Liver (tissue), 9 donors: Measurements from ENCODE around the gene CYP4V2. TPM values are rescaled to one million over a fixed set of nuclear protein-coding genes. Genes with fewer than 3 reads are reported as not detected.
A peak's percentile ranks its signal among the peaks of the same experiment; 100 is the strongest.

ENCODE experiments used
- DNase-seq: peaks from one replicate; pipeline ENCODE4 v3.0.0-alpha.2; 2017; ENCODE audit warnings: low spot score
- H3K27ac ChIP-seq, 2 donors: one replicate each; pipeline ENCODE4 v1.7.0; 2013; ENCODE audit warnings: inconsistent platforms in 2 of 2, low read length in 2 of 2, control low read depth in 1 of 2, low read depth in 1 of 2, mild to moderate bottlenecking in 1 of 2
- H3K27me3 ChIP-seq, 4 donors: one replicate each; pipeline versions ENCODE4 v1.6.1 to v1.7.0; 2013; ENCODE audit warnings: low read length in 3 of 4, inconsistent platforms in 1 of 4, mild to moderate bottlenecking in 1 of 4, moderate library complexity in 1 of 4; ENCODE audit not compliant: control insufficient read depth in 4 of 4, insufficient read depth in 4 of 4
- H3K36me3 ChIP-seq, 4 donors: one replicate each; pipeline versions ENCODE4 v1.6.1 to v1.7.0; 2013; ENCODE audit warnings: low read length in 3 of 4, mild to moderate bottlenecking in 3 of 4, low read depth in 1 of 4, moderate library complexity in 1 of 4; ENCODE audit not compliant: control insufficient read depth in 4 of 4, insufficient read depth in 3 of 4
- H3K4me1 ChIP-seq, 4 donors: one replicate each; pipeline versions ENCODE4 v1.6.1 to v1.7.0; 2013; ENCODE audit warnings: low read length in 3 of 4, mild to moderate bottlenecking in 3 of 4, moderate library complexity in 1 of 4; ENCODE audit not compliant: control insufficient read depth in 4 of 4, insufficient read depth in 4 of 4
- H3K4me3 ChIP-seq, 3 donors: one replicate each; pipeline versions ENCODE4 v1.6.1 to v1.7.0; 2013; ENCODE audit warnings: low read length in 3 of 3, control low read depth in 1 of 3, low read depth in 1 of 3, mild to moderate bottlenecking in 1 of 3
- H3K9ac ChIP-seq, 2 donors: one replicate each; pipeline ENCODE4 v1.7.0; 2013; ENCODE audit warnings: low read length in 2 of 2, mild to moderate bottlenecking in 2 of 2, moderate library complexity in 2 of 2, control low read depth in 1 of 2, low read depth in 1 of 2
- H3K9me3 ChIP-seq, 4 donors: one replicate each; pipeline versions ENCODE4 v1.6.1 to v1.7.0; 2013; ENCODE audit warnings: low read length in 3 of 4; ENCODE audit not compliant: control insufficient read depth in 4 of 4
- ATF3 ChIP-seq: IDR thresholded peaks from 2 replicates; pipeline ENCODE4 v1.6.1; 2016; ENCODE audit warnings: antibody characterized with exemption
- CTCF ChIP-seq: fragments of 150-350 bp; IDR thresholded peaks from 2 replicates; pipeline ENCODE4 v1.5.1; 2017; ENCODE audit warnings: improper control_type of control experiment, low read depth, low read length; ENCODE audit not compliant: missing input control
- EGR1 ChIP-seq, 2 donors: IDR thresholded peaks; 2 replicates each; pipeline ENCODE4 v1.6.1; 2016 to 2018; ENCODE audit warnings: antibody characterized with exemption in 2 of 2, low read depth in 2 of 2
- FOXA1 ChIP-seq: IDR thresholded peaks from 2 replicates; pipeline ENCODE4 v1.6.1; 2016; ENCODE audit warnings: antibody characterized with exemption
- FOXA2 ChIP-seq: IDR thresholded peaks from 2 replicates; pipeline ENCODE4 v1.6.1; 2016; ENCODE audit warnings: antibody characterized with exemption
- HNF4A ChIP-seq, 2 donors: conservative IDR thresholded peaks; 2 replicates each; pipeline ENCODE4 v1.6.1; 2016; ENCODE audit warnings: antibody characterized with exemption in 2 of 2, mild to moderate bottlenecking in 2 of 2
- HNF4G ChIP-seq: IDR thresholded peaks from 2 replicates; pipeline ENCODE4 v1.6.1; 2016; ENCODE audit warnings: antibody characterized with exemption
- JUND ChIP-seq, 2 donors: IDR thresholded peaks; 2 replicates each; pipeline ENCODE4 v1.6.1; 2016; ENCODE audit warnings: antibody characterized with exemption in 2 of 2
- MAX ChIP-seq: IDR thresholded peaks from 2 replicates; pipeline ENCODE4 v1.6.1; 2016; ENCODE audit warnings: antibody characterized with exemption
- NR2F2 ChIP-seq: IDR thresholded peaks from 2 replicates; pipeline ENCODE4 v1.6.1; 2016; ENCODE audit warnings: antibody characterized with exemption
- RAD21 ChIP-seq, 2 donors: IDR thresholded peaks; 2 replicates each; pipeline ENCODE4 v1.6.1; 2016; ENCODE audit warnings: antibody characterized with exemption in 2 of 2, mild to moderate bottlenecking in 2 of 2
- REST ChIP-seq: IDR thresholded peaks from 2 replicates; pipeline ENCODE4 v1.6.1; 2016; ENCODE audit warnings: antibody characterized with exemption, mild to moderate bottlenecking
- RXRA ChIP-seq, 2 donors: IDR thresholded peaks; 2 replicates each; pipeline ENCODE4 v1.6.1; 2017 to 2018; ENCODE audit warnings: antibody characterized with exemption in 2 of 2, mild to moderate bottlenecking in 1 of 2
- SP1 ChIP-seq: IDR thresholded peaks from 2 replicates; pipeline ENCODE4 v1.6.1; 2018; ENCODE audit warnings: antibody characterized with exemption, mild to moderate bottlenecking
- YY1 ChIP-seq: IDR thresholded peaks from 2 replicates; pipeline ENCODE4 v1.6.1; 2016; ENCODE audit warnings: antibody characterized with exemption, mild to moderate bottlenecking
- ZBTB33 ChIP-seq: IDR thresholded peaks from 2 replicates; pipeline ENCODE4 v1.6.1; 2016; ENCODE audit warnings: antibody characterized with exemption
- WGBS: extraction: QIAGEN DNeasy Blood & Tissue Kit; methylation state at CpG from one replicate; pipeline ENCODE4 v1.1.7; 2013; 5-methylcytosine and 5-hydroxymethylcytosine counted together
- polyA plus RNA-seq, 2 donors: library from polyadenylated mRNA; stranded (reverse) in 1 of 2; unstranded in 1 of 2; fragments of 200-250 nt in 1 of 2; fragments of >200 nt in 1 of 2; fragmentation: Nextera tagmentation in 1 of 2; extraction: Ambion mirVana in 1 of 2; gene quantifications; one replicate each; pipeline versions ENCODE4 v1.2.1 to v1.2.3, GENCODE V29; 2013 to 2015
- total RNA-seq, 2 donors: library from RNA; depleted of rRNA; stranded (reverse); fragments of >200 nt; gene quantifications; one replicate each; pipeline ENCODE4 v1.2.3, GENCODE V29; 2014
- donor health status: healthy.
- donor health status: healthy.
- donor health status: healthy.
- donor health status: healthy.
- donor health status: healthy.

Gene CYP4V2
- total and polyA plus RNA-seq, 4 donors, result 27.9 to 119 (median 35.1) TPM

- WGBS, result 26% methylated on average over 1 of the region's 1 CpG
- no peak overlapping the region for H3K27ac ChIP-seq
Observed at GRCh38 chr4:186217733-186218293, 26.4 kb downstream of the CYP4V2 start.

GRCh38 chr4:186221624-186222023 is 30.3 kb downstream of the CYP4V2 start:
- 33% methylated on average over 1 of the region's 1 CpG for WGBS
- Histone ChIP-seq H3K4me1 (peaks cover 6 to 26% (median 11%) of the 10 kb centered on the region in 4 donors), H3K27me3 (no peaks in the 10 kb centered on the region), H3K9me3 (no peaks in the 10 kb centered on the region), H3K4me3 (no peak overlapping the region), H3K9ac (no peak overlapping the region), H3K36me3 (no peaks in the 10 kb centered on the region), H3K27ac (no peak overlapping the region)
- DNase-seq, result no peak
- TF ChIP-seq RXRA (IDR thresholded peaks at IDR 0.05) (peak in 1 of 2 donors; percentile 37), CTCF (no peak), EGR1 (IDR thresholded peaks at IDR 0.05; ENCODE audit: low read depth in 2 of 2) (no peak), MAX (no peak), SP1 (no peak), JUND (IDR thresholded peaks at IDR 0.05) (no peak), HNF4G (no peak), YY1 (peak; percentile 13), RAD21 (IDR thresholded peaks at IDR 0.05) (no peak), REST (no peak), ZBTB33 (no peak), FOXA1 (peak; percentile 51), FOXA2 (peak; percentile 89), ATF3 (no peak), HNF4A (conservative IDR thresholded peaks at IDR 0.05) (peak in 1 of 2 donors; percentile 21), NR2F2 (no peak)

More at GRCh38 chr4:186217733-186218293, 26.4 kb downstream of the CYP4V2 start:
- Histone ChIP-seq H3K27me3 (no peaks in the 10 kb centered on the region), H3K4me1 (peaks cover 0 to 17% (median 5%) of the 10 kb centered on the region in 4 donors), H3K9me3 (no peaks in the 10 kb centered on the region), H3K4me3 (no peak overlapping the region), H3K9ac (no peak overlapping the region), H3K36me3 (no peaks in the 10 kb centered on the region)
- TF ChIP-seq HNF4A (conservative IDR thresholded peaks at IDR 0.05) (peak; percentile 21 to 22), MAX (no peak)
- DNase-seq, result no peak
